Limb (tissue), 2 donors: ENCODE data around the gene LPAR3.
A peak's percentile ranks its signal among the peaks of the same experiment; 100 is the strongest.

Source experiments
- DNase-seq, 2 donors: peaks; one replicate each; pipeline ENCODE4 v3.0.0-alpha.2; 2016; ENCODE audit errors: extremely low spot score in 2 of 2

LPAR3 gene

DNA sequence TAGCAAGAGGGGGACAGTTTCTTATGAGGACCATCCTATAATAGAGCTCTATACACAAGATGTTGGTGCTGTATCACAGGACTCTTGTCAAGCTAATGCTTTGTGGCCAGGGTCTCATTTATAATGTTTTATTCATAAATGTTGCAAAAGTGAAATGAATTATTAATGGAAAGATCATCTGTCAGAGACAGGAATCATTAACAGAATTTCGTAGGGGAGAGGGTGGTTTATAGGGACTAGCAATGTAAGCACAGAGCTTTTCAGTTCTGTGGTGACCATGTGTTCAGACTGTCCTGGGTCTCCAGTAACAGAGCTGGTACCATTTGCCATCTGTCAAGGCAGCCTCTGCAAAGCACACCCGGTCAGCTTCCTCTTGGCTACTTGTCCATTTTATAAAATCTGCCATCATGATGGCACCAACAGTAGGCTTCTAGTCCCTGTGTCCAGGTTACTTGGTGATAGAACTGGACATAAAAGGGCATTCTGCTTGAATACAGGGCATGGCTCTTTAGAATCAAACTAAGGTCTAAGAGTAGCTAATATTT is 36.2 kb downstream of the LPAR3 start:
- DNase-seq = no peak

DNA sequence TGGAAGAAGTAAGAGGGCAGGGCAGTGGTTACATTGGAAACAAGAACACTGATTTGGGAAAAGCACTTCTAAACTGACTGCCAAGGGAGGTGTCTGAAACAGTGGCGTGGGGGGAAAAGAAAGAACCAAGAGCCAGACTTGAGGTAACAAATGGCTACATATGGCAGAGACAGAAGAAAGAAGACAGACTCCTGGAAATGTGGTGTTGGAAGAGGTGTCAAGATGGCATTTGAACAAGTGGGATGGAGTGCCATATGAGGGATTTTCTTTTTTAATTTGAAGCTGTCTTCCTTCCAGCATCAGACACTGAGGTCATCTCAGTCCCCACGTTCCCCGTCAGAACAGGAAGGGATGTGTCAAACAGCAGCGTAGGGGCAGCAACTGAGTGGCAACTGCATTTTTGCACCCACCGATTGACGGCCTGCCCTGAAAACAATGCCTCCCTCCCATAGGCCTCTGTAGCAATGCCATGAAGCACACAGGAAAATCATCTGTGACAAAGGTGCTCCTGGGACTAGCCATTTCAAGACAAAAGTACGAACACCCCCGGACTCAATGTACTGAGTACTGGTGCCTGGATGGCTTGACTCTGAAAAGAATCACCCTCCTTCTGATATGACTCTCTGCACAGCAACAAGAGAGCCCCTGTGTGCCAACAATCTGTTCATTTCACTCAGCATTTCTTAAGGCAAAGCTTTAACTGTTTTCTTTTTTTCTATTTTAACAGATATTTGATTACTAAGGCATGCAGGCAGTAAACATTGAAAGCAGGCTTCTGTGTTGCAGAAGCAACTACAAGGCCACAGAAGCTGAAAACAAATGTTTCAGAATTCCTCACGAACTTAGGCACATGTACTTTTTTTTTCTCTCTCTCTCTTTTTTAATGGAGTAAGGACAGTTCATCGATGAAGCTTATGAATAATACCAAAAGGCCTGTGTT is 37.0 kb downstream of the LPAR3 start:
- DNase-seq = no peak

DNA sequence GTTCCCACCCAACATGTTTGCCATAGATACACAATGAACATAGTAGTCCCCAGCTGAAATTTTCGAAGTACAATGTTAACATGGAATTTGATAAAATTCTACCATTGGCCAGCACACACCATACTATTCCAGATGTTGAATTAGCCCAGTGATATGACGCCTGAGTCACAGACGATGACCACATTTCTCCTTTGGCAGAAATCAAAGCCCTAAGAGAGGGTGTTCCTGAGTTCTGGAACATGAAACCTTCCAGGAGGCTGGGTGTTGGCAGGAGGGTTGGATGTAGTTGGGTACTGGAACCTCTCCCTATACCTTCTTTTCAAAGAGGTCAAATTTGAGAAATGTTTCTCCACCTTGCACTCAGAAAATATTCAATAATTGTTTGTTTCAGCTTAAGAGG is 37.8 kb downstream of the LPAR3 start:
- DNase-seq = no peak

DNA sequence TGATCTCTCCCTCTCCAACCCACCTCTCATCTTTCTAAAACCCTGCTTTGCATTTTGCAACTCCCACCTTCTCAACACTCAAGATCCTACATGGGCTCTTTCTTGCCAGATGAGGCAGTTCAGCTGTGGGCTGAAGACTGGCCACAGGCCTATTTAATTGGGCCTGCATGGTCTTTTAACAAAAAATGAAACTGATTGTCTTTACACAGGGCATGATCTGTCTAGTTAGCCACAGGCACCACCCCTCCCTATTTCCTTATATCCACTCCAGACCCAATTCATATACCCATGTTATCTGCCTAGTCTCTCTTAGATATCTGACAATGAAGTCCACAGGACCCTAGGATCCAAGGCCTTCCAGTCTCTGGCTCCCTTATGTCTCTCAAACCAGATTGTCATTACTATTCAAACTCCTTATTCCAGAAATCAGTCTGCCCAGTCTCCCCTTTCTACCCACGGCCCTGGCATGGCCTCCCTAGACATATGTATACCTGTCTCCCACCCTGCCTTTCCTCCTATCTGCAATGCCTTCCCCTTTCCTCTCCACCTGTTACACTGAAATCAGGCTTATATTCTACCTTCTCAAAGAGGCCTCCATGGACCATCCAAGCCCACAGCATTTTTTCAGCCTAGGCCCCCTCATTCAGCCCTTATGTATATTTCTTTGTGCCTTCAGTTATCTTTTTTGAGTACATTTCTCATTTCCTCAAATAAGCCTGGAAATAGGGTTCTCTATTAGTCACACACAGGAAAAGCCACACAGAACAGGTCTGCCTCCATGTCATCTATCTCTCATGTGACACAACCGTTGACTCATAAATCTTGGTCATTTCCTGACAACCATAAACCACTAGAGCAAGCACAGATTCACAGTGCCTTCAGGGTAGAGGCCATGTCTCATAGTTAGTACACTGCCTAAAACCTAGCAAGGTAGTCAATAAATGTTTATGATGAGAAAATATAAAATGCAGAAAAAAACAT is 39.0 kb downstream of the LPAR3 start:
- no peak for DNase-seq

DNA sequence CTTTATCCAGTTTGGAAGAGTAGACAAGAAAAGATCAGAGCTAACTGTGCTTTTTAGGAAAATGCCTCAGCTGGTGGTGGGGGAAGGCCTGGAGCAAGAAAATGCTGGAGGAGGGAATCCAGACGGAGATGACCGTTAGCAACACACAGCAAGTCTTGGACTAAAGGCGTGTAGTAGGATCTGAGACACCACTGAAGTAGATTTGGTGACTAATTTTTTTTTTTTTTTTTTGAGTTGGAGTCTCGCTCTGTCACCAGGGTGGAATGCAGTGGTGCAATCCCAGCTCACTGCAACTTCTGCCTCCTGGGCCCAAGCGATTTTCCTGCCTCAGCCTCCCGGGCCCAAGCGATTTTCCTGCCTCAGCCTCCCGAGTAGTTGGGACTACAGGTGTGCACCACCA is 41.2 kb downstream of the LPAR3 start:
- DNase-seq = no peak

DNA sequence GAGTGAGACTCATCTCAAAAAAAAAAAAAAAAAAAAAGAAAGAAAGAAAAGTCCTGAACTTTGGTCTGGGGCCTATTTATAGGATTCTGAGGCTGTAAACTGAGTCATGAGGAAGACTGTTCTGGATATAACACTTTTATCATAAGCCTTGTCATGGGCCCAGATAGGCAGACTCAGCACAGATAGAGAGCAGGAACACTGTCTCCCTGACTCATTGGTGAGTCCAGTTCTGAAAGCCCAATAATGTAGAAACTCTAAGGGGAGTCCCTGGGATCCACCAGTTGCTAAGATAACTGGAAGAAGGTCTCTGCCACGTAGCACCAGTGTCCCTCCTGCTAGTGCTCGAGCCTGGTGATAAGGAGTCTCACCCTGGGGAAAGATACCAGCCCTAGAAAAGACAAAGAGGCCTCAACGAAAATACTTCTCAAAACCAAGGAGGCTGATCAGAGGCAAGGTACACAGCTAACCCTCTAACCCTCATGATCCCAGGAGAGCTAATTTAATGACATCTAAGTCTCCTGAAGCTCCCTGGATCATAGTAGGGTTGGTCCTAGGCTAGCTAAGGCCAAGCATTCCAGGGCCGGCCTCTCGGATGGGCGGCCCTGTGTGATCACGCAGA is 43.5 kb downstream of the LPAR3 start:
- no peak for DNase-seq

DNA sequence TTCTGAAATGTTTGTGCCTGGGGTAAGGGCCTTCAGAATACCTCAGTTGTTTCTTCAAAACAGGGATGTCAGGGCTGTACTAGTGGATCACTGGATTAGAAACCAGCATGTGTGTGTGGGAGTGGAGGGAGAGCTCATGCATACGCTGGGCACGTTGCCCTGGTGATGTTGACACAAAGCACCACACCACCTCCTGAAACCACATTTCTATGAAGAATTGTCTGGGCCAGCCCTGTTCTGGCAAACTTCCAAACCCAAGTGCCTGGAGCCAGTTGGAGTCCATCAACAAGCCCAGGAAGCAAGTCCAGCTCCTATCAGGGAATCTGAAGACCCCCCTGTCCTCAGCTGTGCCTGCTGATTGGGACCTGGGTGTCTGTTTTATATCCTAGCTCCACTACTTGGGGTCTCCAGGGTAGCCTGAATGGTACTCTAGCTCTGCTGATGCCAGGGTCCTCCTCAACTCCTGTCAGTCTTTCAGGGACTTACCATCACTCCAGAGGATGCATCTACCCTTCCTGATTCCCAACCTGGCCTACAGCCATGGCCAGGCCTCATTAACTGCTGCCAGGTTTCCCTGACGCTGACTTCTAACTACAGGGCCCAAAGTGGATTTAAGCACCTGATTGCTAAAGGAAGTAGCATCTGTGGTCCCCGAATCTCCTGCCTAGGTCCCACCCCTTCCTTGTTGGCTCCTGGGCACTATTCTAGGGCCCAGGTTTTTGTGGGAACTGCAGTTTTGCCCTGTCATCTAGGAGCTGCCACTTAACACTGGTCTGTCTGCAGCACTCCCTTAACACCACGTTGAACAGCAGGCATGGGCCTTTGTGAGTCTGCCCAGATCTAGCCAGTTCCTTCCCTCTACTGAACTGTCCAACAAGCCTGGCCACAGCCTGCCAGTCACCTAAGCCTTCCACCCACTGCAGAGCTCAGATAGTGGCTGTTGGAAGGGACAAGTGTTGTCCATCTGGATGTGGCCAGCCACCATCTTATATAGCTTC is 45.5 kb downstream of the LPAR3 start:
- peak; percentile 37 to 75 for DNase-seq

DNA sequence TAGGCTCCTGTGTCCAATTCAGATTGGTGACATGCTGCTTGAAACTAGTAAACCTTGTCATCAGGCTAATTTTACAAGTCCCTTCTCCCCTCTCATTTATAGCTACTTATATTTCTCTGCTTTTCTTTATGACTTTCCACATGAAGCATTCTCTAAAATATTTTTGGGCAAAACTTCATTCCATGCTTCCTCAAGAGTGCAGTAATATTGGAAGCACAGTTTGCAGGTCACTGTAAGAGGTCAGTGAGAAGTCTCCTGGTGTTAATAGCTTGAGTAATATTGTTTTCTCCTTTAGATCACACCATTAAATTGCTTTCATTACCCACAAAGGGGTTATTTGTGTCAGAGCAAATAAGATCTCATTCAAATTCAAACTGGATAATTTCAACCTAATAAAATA is 46.6 kb downstream of the LPAR3 start:
- no peak for DNase-seq

DNA sequence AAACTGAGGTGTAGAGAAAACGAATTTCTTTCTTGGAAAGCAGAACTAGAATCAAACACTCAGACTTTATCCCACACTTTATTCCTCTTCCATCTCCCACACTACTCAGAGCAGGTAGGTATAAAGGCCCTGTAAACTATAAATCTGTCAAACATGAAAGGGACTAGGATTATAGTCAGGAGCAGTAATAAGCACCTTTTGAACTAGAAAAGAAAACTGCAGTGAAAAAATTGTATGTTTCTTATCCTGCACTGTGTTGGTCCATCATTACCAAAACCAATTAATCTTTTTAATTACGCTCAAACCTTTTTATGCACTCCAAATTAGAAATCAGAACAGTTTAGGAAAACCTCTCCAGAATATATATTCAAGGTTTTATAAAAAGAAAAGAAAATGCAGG is 47.6 kb downstream of the LPAR3 start:
- no peak for DNase-seq

DNA sequence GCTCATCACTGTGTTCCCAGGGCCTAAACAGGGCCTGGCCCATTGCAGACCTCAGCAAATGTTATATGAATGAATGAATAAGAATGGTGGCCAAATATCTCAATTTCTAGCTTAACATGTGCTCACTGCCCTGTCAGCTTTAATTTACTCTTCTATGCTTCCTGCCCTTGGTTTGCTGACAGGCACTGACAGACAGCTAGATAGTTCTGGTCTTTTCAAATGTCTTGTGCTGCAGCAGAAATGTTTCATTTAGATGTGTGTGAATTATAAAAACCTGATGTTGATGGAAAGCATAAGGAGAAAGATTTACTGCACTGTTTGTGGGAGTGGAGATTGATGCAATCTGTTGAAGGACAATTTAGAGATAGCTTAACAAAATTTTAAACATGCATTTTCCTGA is 48.9 kb downstream of the LPAR3 start:
- no peak for DNase-seq

DNA sequence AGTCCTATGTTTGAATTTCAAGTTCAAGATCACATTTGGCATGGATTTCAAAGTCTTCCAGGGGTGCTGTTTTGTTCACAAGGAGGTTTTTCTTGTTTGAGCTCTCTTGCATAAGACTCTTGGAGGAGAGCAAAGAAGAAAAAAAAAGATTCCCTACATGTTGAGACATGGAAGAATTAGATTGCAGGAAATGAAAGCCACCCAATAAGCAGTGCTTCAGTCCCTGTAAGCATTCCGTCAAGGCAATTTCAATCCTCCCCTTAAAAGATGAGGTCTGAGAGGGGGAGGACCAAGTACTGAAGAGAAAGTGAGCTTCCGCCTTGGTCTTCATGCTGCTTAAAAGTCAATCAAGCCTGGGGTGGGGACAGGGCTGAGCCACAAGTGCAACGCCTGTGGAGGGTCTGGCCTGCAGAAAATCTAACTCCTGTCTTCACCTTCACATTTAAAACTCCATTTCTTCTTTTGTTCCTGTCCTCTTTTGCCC is 50.2 kb downstream of the LPAR3 start:
- DNase-seq = no peak

DNA sequence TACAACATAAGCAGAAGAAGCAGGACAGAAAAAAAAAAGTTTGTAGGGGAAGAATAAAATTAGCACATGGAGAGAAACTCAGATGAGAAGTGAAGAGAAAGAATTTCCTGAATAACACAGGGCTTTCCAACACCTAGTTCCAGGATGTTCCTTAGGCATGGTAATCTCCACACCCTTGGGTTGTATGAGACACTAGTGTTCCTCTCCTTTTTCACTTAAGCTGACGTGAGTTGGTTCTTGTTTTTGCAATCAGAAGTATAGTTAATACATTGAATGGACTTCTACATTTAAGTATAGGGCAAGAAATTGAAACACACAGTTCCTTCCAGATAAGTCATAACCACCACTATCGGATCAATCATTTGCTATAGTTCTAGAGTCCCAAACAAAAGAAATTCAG is 51.0 kb downstream of the LPAR3 start:
- no peak for DNase-seq

DNA sequence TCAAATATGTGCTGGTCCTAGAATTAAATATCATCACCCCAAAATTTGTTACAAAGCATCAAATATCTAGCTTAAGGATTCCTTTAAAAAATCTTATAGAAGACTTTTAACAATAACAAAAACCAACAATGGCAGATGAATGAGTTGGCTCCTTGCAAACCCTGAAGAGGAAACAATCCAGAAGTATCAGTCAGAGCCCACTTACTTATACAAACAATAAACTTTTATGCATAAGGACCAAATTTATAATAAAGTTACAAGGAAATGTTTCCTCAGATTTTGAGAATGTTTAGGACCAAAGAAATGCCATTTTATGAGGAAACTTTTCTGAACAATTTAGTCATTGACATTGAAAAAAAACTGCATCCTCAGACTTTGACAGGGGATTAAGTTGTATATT is 52.7 kb downstream of the LPAR3 start:
- no peak for DNase-seq

DNA sequence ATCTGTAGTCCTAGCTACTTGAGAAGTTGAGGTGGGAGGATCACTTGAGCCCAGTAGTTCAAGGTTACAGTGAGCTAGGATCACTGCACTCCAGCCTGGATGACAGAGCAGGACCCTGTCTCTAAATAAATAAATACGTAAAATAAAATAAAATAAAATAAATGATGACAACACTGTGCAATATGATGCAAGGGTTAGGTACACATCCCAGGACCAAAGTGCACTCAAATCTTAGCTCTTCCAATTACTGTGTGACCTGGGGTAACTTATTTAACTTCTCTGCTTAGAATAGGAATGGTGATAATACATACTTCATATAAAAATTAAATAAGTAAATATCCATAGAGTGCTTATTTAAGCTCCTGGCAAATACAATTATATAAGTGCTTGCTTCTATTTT is 53.5 kb downstream of the LPAR3 start:
- no peak for DNase-seq

DNA sequence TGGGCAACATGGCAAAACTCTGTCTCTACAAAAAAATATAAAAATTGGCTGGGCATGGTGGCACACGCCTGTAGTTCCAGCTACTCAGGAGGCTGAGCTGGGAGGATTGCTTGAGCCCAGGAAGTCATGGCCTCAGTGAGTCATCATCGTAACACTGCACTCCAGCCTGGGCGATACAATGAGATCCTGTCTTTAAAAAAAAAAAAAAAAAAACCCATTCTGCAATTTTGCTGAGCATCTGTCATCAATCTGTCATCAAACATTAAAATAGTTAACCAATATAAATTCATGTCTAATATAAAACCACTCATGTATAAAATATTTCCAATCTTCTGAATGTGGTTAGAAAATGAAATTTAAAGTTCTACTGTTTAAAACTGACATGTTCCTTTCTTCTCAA is 56.9 kb downstream of the LPAR3 start:
- no peak for DNase-seq

DNA sequence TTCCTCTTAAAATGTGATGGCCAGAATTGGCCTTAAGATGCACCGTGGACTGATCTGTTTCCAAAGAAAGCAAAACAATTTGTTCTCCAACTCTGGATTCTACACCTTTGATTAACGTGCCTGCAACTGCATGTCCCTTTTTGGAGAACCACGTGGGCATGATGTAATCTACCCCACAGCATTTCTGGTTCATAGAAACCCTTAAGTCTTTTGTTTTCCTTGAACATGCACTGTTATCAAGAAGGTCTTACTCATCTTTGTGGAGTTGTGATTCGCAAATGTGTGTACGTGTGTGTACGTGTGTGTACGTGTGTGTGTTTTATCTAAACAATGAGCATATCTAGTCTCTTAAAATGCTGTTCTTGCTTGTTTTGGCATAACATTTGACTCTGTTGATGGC is 57.8 kb downstream of the LPAR3 start:
- no peak for DNase-seq

DNA sequence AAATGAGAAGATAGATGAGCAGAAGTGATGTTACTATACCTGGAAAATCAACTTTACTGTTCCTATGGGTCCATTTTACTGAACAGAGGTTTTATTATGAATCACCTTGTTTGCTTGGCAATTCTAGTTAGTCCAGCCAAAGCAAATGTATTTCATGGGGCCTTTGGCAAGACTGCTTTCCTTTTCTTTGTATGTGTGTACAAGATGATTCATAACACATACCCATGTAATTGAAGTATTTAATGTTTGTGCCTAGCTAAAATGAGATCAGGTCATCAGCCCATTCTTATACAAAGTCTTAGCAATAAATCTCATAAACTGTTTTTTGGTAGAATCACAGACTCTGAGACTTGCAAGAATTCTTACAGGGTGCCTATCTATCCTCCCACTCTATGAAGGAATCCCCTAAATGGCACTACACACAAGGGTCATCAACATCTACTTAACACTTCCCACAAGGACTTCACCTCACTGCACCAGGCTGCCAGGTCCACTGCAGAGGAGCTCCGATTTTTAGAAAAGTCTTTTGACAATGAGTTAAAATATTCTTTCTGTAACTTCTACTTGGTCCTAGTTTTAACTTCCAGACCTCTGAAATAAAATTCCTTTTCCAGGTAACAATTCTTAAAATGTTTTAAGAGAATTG is 58.5 kb downstream of the LPAR3 start:
- no peak for DNase-seq

DNA sequence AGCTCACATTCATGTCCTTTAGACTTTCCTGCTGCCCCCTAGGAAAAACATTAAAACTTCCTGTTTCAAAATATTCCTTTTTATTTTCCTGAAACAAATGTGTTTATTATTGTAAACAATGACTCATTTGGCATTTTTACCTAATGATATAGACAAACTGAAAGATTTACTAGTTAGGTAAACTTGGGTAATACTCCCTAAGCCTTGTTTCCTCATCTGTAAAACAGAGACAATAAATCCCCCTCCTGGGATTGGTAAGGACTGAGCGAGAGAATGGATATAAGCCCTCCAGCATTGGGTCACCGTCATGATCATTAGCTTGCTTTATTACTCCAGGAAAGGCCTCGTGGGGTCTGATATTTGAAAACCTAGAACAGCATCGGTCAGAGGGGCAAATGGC is 59.8 kb downstream of the LPAR3 start:
- DNase-seq = no peak

DNA sequence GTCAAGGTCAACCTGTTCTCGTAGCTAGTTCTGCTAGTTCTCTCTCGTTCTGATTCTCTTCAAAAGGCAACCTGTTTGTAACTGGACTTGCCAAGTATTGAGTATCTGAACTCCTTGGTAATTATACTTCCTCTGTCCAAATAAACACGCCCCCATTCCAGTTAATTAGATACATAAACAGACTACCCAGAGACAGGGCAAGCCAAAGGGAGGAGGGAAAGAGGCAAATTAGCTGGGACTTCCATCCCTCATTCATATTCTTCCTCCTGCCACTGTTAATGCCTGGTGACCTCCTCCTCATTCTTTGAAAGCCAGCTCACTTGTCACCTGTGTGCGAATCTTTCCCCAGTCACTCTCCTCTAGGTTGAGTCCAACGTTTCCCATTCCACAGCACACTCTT is 62.9 kb downstream of the LPAR3 start:
- DNase-seq = no peak

DNA sequence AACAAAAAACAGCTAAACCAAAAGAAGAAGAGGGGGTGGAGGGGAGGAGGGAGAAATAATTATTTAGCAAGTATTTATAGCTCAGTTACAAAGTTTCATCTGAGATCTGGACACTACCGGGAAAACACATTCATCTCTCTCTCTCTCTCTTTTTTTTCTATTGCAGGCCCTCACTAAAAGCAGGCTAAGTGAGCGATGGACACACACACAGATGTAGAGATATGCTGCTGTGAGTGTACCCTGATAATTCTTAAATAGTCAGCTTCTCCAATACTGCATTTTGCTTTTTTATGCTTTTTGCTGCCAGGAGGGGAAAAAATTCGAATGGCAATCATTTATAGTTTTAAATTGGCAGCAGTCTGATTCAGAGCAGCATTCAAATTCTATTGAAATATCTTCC is 65.0 kb downstream of the LPAR3 start:
- no peak for DNase-seq
